Measurements from ENCODE around the gene KYNU.
"Not testable (repeated sequence)": the region's sequence is repeated elsewhere in the genome, so short reads cannot be mapped to it uniquely, and the experiment has no call there.

Gene KYNU

GRCh38 chr2:142871396-142871795 lies 6.1 kb upstream of the KYNU start:
- no peak for DNase-seq (ENCODE audit: low read depth)

GRCh38 chr2:142872882-142873724 lies 4.4 kb upstream of the KYNU start:
- DNase-seq (ENCODE audit: low read depth), result no peak

- DNase-seq (ENCODE audit: low read depth), result no peak
Measured at GRCh38 chr2:142873831-142874287, 3.6 kb upstream of the KYNU start.

GRCh38 chr2:142874293-142874814 lies 3.1 kb upstream of the KYNU start:
- no peak for DNase-seq (ENCODE audit: low read depth)

GRCh38 chr2:142875010-142875409 lies 2.5 kb upstream of the KYNU start:
- no peak for DNase-seq (ENCODE audit: low read depth)

GRCh38 chr2:142875652-142876051 lies 1.8 kb upstream of the KYNU start:
- DNase-seq (ENCODE audit: low read depth), result no peak

GRCh38 chr2:142876423-142876822 lies 1.0 kb upstream of the KYNU start:
- DNase-seq (ENCODE audit: low read depth), result no peak

- DNase-seq (ENCODE audit: low read depth), result no peak
Measured at GRCh38 chr2:142878031-142878678, 691 bp downstream of the KYNU start.

- no peak for DNase-seq (ENCODE audit: low read depth)
Measured at GRCh38 chr2:142879151-142879550, 1.7 kb downstream of the KYNU start.

GRCh38 chr2:142880279-142880678 lies 2.8 kb downstream of the KYNU start:
- no peak for DNase-seq (ENCODE audit: low read depth)

- DNase-seq (ENCODE audit: low read depth), result no peak
Measured at GRCh38 chr2:142881619-142882018, 4.2 kb downstream of the KYNU start.

- not testable (repeated sequence) for DNase-seq (ENCODE audit: low read depth)
Measured at GRCh38 chr2:142882500-142882899, 5.0 kb downstream of the KYNU start.

- no peak for DNase-seq (ENCODE audit: low read depth)
Measured at GRCh38 chr2:142883526-142883925, 6.1 kb downstream of the KYNU start.

GRCh38 chr2:142885543-142885942 lies 8.1 kb downstream of the KYNU start:
- DNase-seq (ENCODE audit: low read depth), result no peak

GRCh38 chr2:142892715-142893114 lies 15.3 kb downstream of the KYNU start:
- DNase-seq (ENCODE audit: low read depth), result no peak

GRCh38 chr2:142893241-142893640 lies 15.8 kb downstream of the KYNU start:
- no peak for DNase-seq (ENCODE audit: low read depth)

GRCh38 chr2:142897807-142898206 lies 20.3 kb downstream of the KYNU start:
- DNase-seq (ENCODE audit: low read depth), result no peak

- DNase-seq (ENCODE audit: low read depth), result not testable (repeated sequence)
Measured at GRCh38 chr2:142900327-142900726, 22.9 kb downstream of the KYNU start.

- DNase-seq (ENCODE audit: low read depth), result no peak
Measured at GRCh38 chr2:142901780-142902179, 24.3 kb downstream of the KYNU start.

- DNase-seq (ENCODE audit: low read depth), result not testable (repeated sequence)
Measured at GRCh38 chr2:142903726-142904125, 26.3 kb downstream of the KYNU start.

- DNase-seq (ENCODE audit: low read depth), result no peak
Measured at GRCh38 chr2:142907653-142908052, 30.2 kb downstream of the KYNU start.

GRCh38 chr2:142914507-142915313 lies 37.2 kb downstream of the KYNU start:
- no peak for DNase-seq (ENCODE audit: low read depth)

All from activated T-cell treated with anti-CD3 and anti-CD28 coated beads for 24 hours (primary cell).